T-helper 17 cell (primary cell): ENCODE results near the gene TMEM101. TPM values are rescaled to one million over a fixed set of nuclear protein-coding genes. Genes with fewer than 3 reads are reported as not detected.
A peak's percentile ranks its signal among the peaks of the same experiment; 100 is the strongest.
"Not testable (repeated sequence)": the region's sequence is repeated elsewhere in the genome, so short reads cannot be mapped to it uniquely, and the experiment has no call there.

Experiments
- ATAC-seq: fragments of 150-1000 bp; cut with Tn5 transposase; 2 replicates; pipeline ENCODE4 v1.10.0; 2021; ENCODE audit warnings: mild to moderate bottlenecking, moderate library complexity
- DNase-seq, 3 donors: peaks; one replicate each; pipeline versions ENCODE4 v3.0.0 to v3.0.0-alpha.2; 2020 to 2021
- H3K9me3 ChIP-seq: one replicate; pipeline ENCODE4 v1.7.0; 2013; ENCODE audit warnings: low read length, mild to moderate bottlenecking; ENCODE audit not compliant: control insufficient read depth, poor library complexity, severe bottlenecking
- H3K27ac Mint-ChIP-seq: one replicate; pipeline ENCODE4 v1.8.0; 2022; ENCODE audit warnings: mild to moderate bottlenecking, moderate library complexity, mixed read lengths
- H3K27me3 Mint-ChIP-seq: one replicate; pipeline ENCODE4 v1.8.0; 2022; ENCODE audit warnings: mixed read lengths
- H3K36me3 Mint-ChIP-seq: one replicate; pipeline ENCODE4 v1.8.0; 2022; ENCODE audit warnings: low read depth, mixed read lengths
- H3K4me1 Mint-ChIP-seq: one replicate; pipeline ENCODE4 v1.8.0; 2022; ENCODE audit warnings: mild to moderate bottlenecking, mixed read lengths
- H3K4me3 Mint-ChIP-seq: one replicate; pipeline ENCODE4 v1.8.0; 2022; ENCODE audit warnings: mild to moderate bottlenecking, moderate library complexity, mixed read lengths
- total RNA-seq, 4 donors: library from RNA in 2 of 4; stranded (reverse) in 2 of 4; gene quantifications; one replicate each; pipeline ENCODE4 v1.2.3 and lab custom pipeline; 2022 to 2026

Gene TMEM101
- total RNA-seq, 2 donors from 2014 or later = 10.5 to 11.8 TPM

DNA sequence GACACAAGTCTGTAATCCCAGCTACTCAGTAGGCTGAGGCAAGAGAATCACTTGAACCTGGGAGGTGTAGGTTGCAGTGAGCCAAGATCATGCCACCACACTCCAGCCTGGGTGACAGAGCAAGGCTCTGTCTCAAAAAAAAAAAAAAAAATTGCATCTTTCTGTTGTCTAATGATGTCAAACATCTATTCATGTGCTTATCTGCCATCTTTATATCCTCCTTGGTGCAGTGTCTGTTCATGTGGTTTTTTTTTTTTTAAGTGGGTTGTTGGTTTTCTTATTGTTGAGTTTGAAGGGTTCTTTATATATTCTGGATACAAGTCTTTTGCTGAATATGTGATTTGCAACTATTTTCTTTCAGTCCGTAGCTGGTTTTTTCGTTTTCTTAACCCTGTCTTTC is 43.3 kb downstream of the TMEM101 start:
- not testable (repeated sequence) for DNase-seq, H3K4me1 Mint-ChIP-seq, H3K27ac Mint-ChIP-seq, H3K9me3 ChIP-seq, H3K4me3 Mint-ChIP-seq, H3K36me3 Mint-ChIP-seq
- peak; percentile 62 for ATAC-seq
- peaks cover 20% of the 10 kb centered on the region for H3K27me3 Mint-ChIP-seq

DNA sequence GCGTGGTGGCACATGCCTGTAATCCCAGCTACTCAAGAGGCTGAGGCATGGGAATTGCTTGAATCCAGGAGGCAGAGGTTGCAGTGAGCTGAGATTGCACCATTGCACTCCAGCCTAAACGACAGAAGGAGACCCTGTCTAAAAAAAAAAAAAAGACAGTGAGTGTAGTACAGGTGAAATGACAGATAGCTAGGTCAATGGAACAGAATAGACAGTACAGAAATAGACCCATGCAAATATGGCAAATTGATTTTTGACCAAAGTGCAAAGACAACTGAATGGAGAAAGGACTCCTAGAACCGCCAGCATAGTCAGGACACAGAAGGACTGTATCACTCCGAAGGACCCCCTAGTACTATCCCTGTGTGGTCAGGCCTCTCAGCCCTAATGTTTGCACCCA is 44.4 kb downstream of the TMEM101 start:
- Mint-ChIP-seq H3K36me3 (no peaks in the 10 kb centered on the region), H3K4me1 (peaks cover 2% of the 10 kb centered on the region), H3K27ac (no peak overlapping the region), H3K27me3 (peaks cover 26% of the 10 kb centered on the region), H3K4me3 (no peak overlapping the region)
- DNase-seq (no peak), ATAC-seq (no peak)
- H3K9me3 ChIP-seq = no peaks in the 10 kb centered on the region

DNA sequence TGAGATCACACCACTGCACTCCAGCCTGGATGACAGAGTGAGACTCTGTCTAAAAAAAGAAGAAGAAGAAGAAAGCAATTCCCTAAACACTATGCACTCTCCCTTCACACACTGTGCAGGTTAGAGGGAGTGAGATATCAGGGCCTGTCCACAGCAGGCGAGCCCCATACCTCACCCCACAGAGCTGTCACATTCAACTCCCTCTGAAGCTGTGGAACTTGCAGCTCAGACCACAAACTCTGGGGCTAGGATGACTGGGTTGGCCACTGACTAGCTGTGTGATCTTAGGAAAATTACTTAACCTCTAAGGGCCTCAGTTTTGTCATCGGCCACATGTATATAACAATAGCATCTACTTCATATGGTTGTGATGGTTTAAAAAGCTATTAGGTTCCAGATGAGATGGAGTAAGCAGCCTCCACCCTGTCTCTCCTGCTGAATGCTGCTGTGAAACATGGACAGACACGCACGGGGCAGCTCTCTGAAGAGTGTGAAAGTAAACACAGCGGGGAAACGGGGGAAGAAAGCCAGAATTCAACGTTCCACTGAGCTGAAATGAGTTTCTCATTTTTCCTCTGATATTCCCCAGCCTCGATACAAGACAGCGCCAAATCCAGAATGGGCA is 47.4 kb downstream of the TMEM101 start:
- H3K9me3 ChIP-seq = no peaks in the 10 kb centered on the region
- Mint-ChIP-seq H3K27ac (no peak overlapping the region), H3K4me1 (peaks cover 2% of the 10 kb centered on the region), H3K27me3 (peaks cover 34% of the 10 kb centered on the region), H3K36me3 (no peaks in the 10 kb centered on the region), H3K4me3 (no peak overlapping the region)
- no peak for DNase-seq
- no peak for ATAC-seq

DNA sequence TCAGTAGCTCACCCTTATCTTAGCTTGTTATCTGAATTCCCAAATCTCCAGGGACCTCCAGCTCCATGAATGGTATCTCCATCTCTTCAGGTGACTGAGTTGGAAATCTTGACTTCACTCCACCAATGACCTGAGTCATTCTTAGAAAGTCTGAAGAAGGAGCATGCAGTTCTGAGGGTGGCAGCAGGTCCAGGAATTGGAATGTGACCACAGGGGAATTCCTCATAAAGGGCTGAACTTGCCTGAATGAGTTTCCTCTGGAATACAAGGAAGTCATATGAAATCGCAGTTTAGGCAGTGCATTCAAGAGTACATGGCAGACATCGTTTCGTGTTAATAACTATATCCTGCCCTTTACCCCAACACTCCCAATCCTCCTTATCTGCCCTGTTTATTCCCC is 48.5 kb downstream of the TMEM101 start:
- H3K4me1 Mint-ChIP-seq = peaks cover 2% of the 10 kb centered on the region
- H3K27ac Mint-ChIP-seq = no peak overlapping the region
- H3K27me3 Mint-ChIP-seq = peaks cover 45% of the 10 kb centered on the region
- DNase-seq = no peak
- ATAC-seq = no peak
- H3K36me3 Mint-ChIP-seq = peaks cover 4% of the 10 kb centered on the region
- no peak overlapping the region for H3K4me3 Mint-ChIP-seq
- no peaks in the 10 kb centered on the region for H3K9me3 ChIP-seq

DNA sequence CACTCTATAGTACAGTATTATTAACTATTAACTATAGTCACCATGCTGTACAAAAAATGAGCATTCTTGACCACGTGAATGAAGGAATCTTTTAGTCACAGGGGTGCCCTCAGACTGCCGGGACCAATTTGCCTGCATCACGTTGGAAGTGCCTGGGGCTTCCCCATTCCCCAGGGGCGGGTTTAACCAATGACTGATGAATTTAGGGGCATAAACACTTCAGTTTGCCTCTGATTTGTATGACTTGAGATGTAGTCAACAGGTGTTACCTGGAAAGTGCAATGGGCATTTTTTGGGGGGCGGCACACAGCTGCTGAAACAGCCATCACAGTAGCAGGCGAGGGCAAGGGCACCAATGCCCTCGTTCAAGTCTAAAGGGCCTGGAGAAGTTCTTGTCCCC is 52.3 kb downstream of the TMEM101 start:
- H3K9me3 ChIP-seq = no peaks in the 10 kb centered on the region
- Mint-ChIP-seq H3K27ac (peak overlapping the region; percentile 78), H3K27me3 (peaks cover 46% of the 10 kb centered on the region), H3K36me3 (peaks cover 4% of the 10 kb centered on the region), H3K4me1 (peaks cover 2% of the 10 kb centered on the region), H3K4me3 (no peak overlapping the region)
- no peak for DNase-seq
- no peak for ATAC-seq

DNA sequence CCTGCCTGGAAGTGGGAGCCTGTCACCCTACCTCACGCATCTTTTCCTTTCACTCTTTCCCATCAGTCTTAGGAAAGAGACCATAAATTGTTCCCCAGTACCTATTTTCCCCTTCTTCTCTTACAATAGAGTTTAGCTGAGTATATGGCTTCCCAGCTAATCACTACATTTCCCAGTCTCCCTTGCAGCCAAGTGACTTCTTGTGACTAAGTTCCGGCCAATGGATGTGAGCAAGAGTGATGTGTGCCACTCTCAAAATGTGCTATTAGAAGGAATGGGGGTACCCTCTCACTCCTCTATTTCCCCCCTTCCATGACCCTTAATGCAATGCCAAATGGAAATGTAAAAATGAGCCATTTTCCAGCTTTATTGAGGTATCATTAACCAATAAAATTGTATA is 52.8 kb downstream of the TMEM101 start:
- peaks cover 4% of the 10 kb centered on the region for H3K36me3 Mint-ChIP-seq
- peaks cover 43% of the 10 kb centered on the region for H3K27me3 Mint-ChIP-seq
- H3K9me3 ChIP-seq = no peaks in the 10 kb centered on the region
- no peak for ATAC-seq
- DNase-seq = no peak
- H3K4me1 Mint-ChIP-seq = peaks cover 2% of the 10 kb centered on the region
- H3K4me3 Mint-ChIP-seq = no peak overlapping the region
- no peak overlapping the region for H3K27ac Mint-ChIP-seq

DNA sequence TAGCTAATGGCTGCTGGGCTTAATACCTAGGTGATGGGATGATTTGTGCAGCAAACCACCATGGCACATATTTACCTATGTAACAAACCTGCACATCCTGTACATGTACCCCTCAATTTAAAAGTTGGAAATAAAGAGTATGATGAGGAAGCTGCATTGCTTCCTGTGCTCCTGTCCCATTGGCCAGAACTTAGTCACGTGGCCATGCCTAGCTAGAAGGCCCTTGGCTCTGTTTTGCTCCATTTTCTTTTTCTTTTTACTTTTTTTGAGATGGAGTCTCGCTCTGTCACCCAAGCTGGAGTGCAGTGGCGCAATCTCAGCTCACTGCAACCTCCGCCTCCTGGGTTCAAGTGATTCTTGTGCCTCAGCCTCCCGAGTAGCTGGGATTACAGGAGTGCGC is 53.5 kb downstream of the TMEM101 start:
- not testable (repeated sequence) for H3K27ac Mint-ChIP-seq, H3K4me1 Mint-ChIP-seq, H3K9me3 ChIP-seq, DNase-seq, ATAC-seq, H3K36me3 Mint-ChIP-seq, H3K4me3 Mint-ChIP-seq
- peaks cover 37% of the 10 kb centered on the region for H3K27me3 Mint-ChIP-seq

Other genes with a start within 250 kb of the TMEM101 start
- 10 to 100 TPM; 15.5 to 19.0 TPM for gene DUSP3, start 236.0 kb downstream of the TMEM101 start, total RNA-seq
- not detected for gene CFAP97D1, start 234.5 kb downstream of the TMEM101 start, total RNA-seq
- gene MPP3, start 181.8 kb downstream of the TMEM101 start, total RNA-seq = under 1 TPM in 1 of 2 donors, not detected in 1; 0.90 TPM
- not detected for gene CD300LG, start 167.8 kb downstream of the TMEM101 start, total RNA-seq
- gene MPP2, start 107.4 kb downstream of the TMEM101 start, total RNA-seq = 1 to 10 TPM; 1.5 to 2.2 TPM
- gene PPY, start 72.5 kb downstream of the TMEM101 start, total RNA-seq = not detected
- gene PYY, start 61.0 kb downstream of the TMEM101 start, total RNA-seq = not detected
- gene NAGS, start 10.3 kb downstream of the TMEM101 start, total RNA-seq = under 1 TPM; 0.21 to 0.42 TPM
- 10 to 100 TPM; 35.3 to 46.5 TPM for gene LSM12, start 51.7 kb upstream of the TMEM101 start, total RNA-seq
- gene G6PC3, start 55.8 kb upstream of the TMEM101 start, total RNA-seq = 10 to 100 TPM; 10.9 to 13.8 TPM
- gene HDAC5, start 108.7 kb upstream of the TMEM101 start, total RNA-seq = 10 to 100 TPM; 83.6 to 96.5 TPM
- 1 to 10 TPM; 2.6 to 5.7 TPM for gene HROB, start 127.0 kb upstream of the TMEM101 start, total RNA-seq
- not detected for gene ASB16, start 155.7 kb upstream of the TMEM101 start, total RNA-seq
- 10 to 100 TPM; 52.2 to 53.1 TPM for gene TMUB2, start 172.0 kb upstream of the TMEM101 start, total RNA-seq
- gene ATXN7L3, start 184.9 kb upstream of the TMEM101 start, total RNA-seq = 10 to 100 TPM; 97.1 to 97.5 TPM
- 100 to 1,000 TPM; 121 to 140 TPM for gene UBTF, start 204.7 kb upstream of the TMEM101 start, total RNA-seq